Measurements from ENCODE around the gene SLC5A1. TPM values are rescaled to one million over a fixed set of nuclear protein-coding genes. Genes with fewer than 3 reads are reported as not detected.

The SLC5A1 gene
- total and polyA plus RNA-seq, 2 of the 8 experiments (the other 6 are each of a cell fraction or from before 2014, with no cell fraction given), result 0.06 TPM; not detected in 1

DNA sequence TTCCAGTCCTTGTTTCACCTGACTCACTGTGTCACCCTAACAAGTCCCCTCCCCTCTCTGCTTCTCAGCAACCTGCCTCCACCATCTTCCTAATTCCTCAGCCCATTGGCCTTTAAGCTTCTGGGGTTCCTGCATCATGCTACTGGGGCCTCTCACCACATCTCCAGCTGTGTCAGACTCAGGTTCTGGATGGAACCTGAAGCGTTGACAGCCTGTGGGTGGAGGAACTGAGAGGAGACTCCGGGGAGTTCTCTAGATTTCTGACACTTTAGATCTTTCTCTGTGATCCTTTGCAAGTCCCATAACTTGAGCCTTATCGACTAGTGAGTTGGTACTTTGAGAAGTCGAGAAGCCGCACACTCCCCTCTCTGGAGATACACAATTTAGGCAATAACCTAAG lies 11.6 kb upstream of the SLC5A1 start (continued):
- no peak for TF ChIP-seq CHD7 (IDR thresholded peaks at IDR 0.05; ENCODE audit: insufficient replicate concordance, low read length)
- TF ChIP-seq TAF1 (IDR thresholded peaks at IDR 0.05; ENCODE audit: low read depth, low read length), result no peak
- TF ChIP-seq FOSL1 (IDR thresholded peaks at IDR 0.05; ENCODE audit: insufficient read depth, low read depth, low read length), result no peak
- TF ChIP-seq TAF7 (optimal IDR thresholded peaks at IDR 0.05; ENCODE audit: borderline replicate concordance, low read depth, low read length), result no peak
- no peak for TF ChIP-seq GABPA (IDR thresholded peaks at IDR 0.05; ENCODE audit: borderline replicate concordance, insufficient read depth, low read length)
- TF ChIP-seq KDM1A (IDR thresholded peaks at IDR 0.05; ENCODE audit: borderline replicate concordance, low read length), result no peak
- no peak for TF ChIP-seq POU5F1 (IDR thresholded peaks at IDR 0.05; ENCODE audit: low read depth, low read length)
- TF ChIP-seq CBX5 (IDR thresholded peaks at IDR 0.05; ENCODE audit: low read depth, low read length), result no peak
- no peak for TF ChIP-seq NRF1 (IDR thresholded peaks at IDR 0.05; ENCODE audit: low read depth, low read length)

Measured in H1 (cell line).